ENCODE results near the gene TEX261. TPM values are rescaled to one million over a fixed set of nuclear protein-coding genes. Genes with fewer than 3 reads are reported as not detected.

Gene TEX261
- total RNA-seq, 1 donor from 2014 or later = 50.7 TPM

DNA sequence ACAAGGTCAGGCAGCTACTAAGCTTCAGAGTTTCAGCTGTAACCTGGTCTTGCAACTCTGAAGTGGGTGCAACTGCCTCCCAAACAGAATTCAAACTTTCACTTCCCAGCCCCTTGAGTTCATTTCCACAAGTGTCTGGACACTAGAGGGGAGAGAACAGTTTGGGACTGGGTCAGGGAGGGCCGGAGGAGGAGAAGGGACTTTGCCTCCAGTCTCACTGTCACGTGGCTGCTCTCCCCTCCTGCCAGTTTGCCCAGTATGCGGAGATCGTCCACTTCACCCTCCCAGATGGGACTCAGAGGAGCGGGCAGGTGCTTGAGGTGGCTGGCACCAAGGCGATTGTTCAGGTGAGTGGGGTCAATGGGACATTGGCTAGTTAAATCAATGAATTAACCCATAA lies 36.9 kb downstream of the TEX261 start:
- H3K36me3 ChIP-seq = no peaks in the 10 kb centered on the region
- H3K27me3 ChIP-seq (ENCODE audit: low read depth) = peaks cover 94% of the 10 kb centered on the region
- no peaks in the 10 kb centered on the region for H3K9me3 ChIP-seq (replicated peaks)
- no peak for DNase-seq
- H3K4me1 ChIP-seq = no peaks in the 10 kb centered on the region
- H3K27ac ChIP-seq (replicated peaks) = no peak overlapping the region
- TF ChIP-seq, protein P1, sequence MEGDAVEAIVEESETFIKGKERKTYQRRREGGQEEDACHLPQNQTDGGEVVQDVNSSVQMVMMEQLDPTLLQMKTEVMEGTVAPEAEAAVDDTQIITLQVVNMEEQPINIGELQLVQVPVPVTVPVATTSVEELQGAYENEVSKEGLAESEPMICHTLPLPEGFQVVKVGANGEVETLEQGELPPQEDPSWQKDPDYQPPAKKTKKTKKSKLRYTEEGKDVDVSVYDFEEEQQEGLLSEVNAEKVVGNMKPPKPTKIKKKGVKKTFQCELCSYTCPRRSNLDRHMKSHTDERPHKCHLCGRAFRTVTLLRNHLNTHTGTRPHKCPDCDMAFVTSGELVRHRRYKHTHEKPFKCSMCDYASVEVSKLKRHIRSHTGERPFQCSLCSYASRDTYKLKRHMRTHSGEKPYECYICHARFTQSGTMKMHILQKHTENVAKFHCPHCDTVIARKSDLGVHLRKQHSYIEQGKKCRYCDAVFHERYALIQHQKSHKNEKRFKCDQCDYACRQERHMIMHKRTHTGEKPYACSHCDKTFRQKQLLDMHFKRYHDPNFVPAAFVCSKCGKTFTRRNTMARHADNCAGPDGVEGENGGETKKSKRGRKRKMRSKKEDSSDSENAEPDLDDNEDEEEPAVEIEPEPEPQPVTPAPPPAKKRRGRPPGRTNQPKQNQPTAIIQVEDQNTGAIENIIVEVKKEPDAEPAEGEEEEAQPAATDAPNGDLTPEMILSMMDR (IDR thresholded peaks at IDR 0.05; ENCODE audit: borderline replicate concordance) = no peak
- intact Hi-C loops (cut with micrococcal nuclease) = no loop called here
- H3K4me3 ChIP-seq = no peak overlapping the region

DNA sequence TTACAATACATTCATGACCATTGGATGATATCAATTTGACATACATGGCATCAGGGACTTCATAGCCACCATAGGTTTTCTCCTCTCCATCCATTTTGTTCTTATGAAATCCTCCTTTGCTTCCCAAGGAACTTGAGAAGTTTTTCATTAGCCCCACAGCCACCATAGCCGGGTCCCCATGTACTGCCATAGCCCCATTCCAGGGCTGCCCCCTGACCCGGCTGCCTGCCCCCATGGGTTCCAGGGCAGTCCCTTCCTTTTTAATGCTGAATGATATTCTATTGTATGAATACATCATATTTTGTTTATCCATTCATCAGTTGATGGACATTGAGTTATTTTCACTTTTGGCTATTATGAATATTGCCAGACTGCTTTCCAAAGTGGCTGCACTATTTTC lies 38.5 kb downstream of the TEX261 start:
- H3K4me3 ChIP-seq = no peak overlapping the region
- intact Hi-C loops (cut with micrococcal nuclease) = no loop called here
- no peak for DNase-seq
- no peak overlapping the region for H3K27ac ChIP-seq (replicated peaks)
- H3K27me3 ChIP-seq (ENCODE audit: low read depth) = peaks cover 88% of the 10 kb centered on the region
- H3K4me1 ChIP-seq = no peaks in the 10 kb centered on the region
- TF ChIP-seq, protein P1 (IDR thresholded peaks at IDR 0.05; ENCODE audit: borderline replicate concordance) = no peak
- H3K36me3 ChIP-seq = no peaks in the 10 kb centered on the region
- no peaks in the 10 kb centered on the region for H3K9me3 ChIP-seq (replicated peaks)

DNA sequence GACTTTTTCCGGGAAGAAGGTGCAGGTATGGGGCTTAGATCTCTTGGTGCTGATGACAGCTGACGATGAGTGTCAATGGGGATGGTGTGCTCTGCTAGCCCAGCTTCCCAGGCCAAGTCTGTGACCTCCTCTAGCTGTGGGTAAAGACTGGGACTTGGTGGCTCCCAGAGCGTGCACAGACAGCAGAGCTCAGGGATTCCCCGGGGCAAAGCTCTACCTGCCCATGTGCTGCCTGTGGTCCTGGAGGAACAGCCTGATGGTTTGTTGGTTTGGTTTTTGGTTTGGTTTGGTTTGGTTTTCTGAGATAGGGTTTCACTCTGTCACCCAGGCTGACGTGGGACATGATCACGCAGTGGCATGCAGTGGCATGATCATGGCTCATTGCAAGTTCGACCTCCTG lies 39.8 kb downstream of the TEX261 start:
- intact Hi-C loops (cut with micrococcal nuclease) = no loop called here
- TF ChIP-seq, protein P1 (IDR thresholded peaks at IDR 0.05; ENCODE audit: borderline replicate concordance) = no peak

DNA sequence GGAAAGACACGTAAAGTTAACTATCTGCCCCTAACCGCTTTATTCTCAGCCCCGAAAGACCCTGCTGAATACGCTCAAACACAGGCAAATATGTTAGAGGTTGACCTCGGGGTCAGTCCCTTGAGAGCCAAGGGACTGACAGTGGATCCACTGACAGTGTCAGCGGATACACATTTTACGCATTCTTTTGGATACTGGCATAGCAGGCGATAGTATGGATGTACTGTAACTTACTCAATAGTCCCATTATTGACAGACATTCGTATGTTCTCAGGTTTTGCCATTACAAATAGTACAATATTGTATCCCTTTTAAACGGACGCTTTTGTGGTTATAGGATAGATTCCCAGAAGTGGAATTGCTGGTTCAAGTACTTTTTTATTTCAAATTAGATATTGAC lies 45.6 kb downstream of the TEX261 start:
- peaks cover 49% of the 10 kb centered on the region for H3K27me3 ChIP-seq (ENCODE audit: low read depth)
- peaks cover 10% of the 10 kb centered on the region for H3K4me1 ChIP-seq
- H3K36me3 ChIP-seq = no peaks in the 10 kb centered on the region
- no peak for DNase-seq
- no peak overlapping the region for H3K27ac ChIP-seq (replicated peaks)
- intact Hi-C loops (cut with micrococcal nuclease) = loop anchor here (5.0 kb wide), 1 partner anchor 77 kb away; no protein-coding TSS in a partner anchor
- H3K9me3 ChIP-seq (replicated peaks) = no peaks in the 10 kb centered on the region
- H3K4me3 ChIP-seq = no peak overlapping the region
- TF ChIP-seq, protein P1 (IDR thresholded peaks at IDR 0.05; ENCODE audit: borderline replicate concordance) = no peak

More for the DNA sequence above, 39.8 kb downstream of the TEX261 start:
- peaks cover 75% of the 10 kb centered on the region for H3K27me3 ChIP-seq (ENCODE audit: low read depth)
- no peaks in the 10 kb centered on the region for H3K36me3 ChIP-seq
- no peaks in the 10 kb centered on the region for H3K4me1 ChIP-seq
- DNase-seq = no peak
- no peaks in the 10 kb centered on the region for H3K9me3 ChIP-seq (replicated peaks)
- no peak overlapping the region for H3K4me3 ChIP-seq
- H3K27ac ChIP-seq (replicated peaks) = no peak overlapping the region

DNA sequence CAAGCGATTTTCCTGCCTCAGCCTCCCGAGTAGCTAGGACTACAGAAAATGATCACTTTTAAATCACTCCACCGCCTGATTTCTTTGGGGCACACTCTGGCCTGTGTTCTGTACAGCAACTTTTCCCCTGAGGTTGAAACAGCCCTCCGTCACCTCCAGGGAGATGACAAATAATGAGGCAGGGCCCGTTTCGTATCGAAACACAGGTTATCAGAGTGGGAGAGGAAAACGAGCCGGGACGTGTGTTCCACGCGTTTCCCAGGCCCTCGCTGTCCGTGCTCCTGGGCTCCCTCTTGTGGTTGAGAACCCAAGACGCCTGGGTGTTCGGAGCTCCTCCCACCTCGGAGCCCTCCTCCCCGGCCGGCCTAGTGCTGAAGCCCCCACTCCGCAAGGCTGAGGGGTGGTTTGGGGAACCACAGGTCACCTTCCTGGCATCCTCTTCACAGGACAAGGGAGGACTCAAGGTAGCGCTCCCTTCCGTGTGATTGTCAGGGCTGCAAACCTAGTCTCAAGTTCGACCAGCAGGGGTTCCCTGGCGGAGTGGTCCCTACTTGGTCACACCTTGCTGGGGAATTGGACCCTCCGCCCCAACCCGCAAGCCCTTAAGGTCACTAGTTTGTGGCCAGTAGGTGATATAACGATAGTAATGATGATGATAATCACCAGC lies 46.2 kb downstream of the TEX261 start:
- Histone ChIP-seq H3K9me3 (replicated peaks) (no peaks in the 10 kb centered on the region), H3K36me3 (no peaks in the 10 kb centered on the region), H3K4me3 (peak overlapping the region; percentile 42), H3K27ac (replicated peaks) (no peak overlapping the region), H3K27me3 (ENCODE audit: low read depth) (peaks cover 51% of the 10 kb centered on the region), H3K4me1 (peaks cover 10% of the 10 kb centered on the region)
- intact Hi-C loops (cut with micrococcal nuclease) = loop anchor here (5.0 kb wide), 1 partner anchor 76 kb away; no protein-coding TSS in a partner anchor
- DNase-seq = peak; percentile 77
- TF ChIP-seq, protein P1 (IDR thresholded peaks at IDR 0.05; ENCODE audit: borderline replicate concordance) = peak; percentile 90
